ENCODE results near the gene PRKAR2B.

- TF ChIP-seq POLR2A (IDR thresholded peaks at IDR 0.05) (no peak), CTCF (IDR thresholded peaks at IDR 0.05) (no peak), POLR2AphosphoS5 (IDR thresholded peaks at IDR 0.05) (no peak), EP300 (IDR thresholded peaks at IDR 0.05; ENCODE audit: low read depth) (no peak)
These were observed 37.3 kb upstream of the PRKAR2B start for GRCh38 chr7:107007007-107007891.

All from transverse colon (tissue), 4 donors.